ENCODE data around the gene KRTAP27-1. TPM values are rescaled to one million over a fixed set of nuclear protein-coding genes. Genes with fewer than 3 reads are reported as not detected.

KRTAP27-1 gene, protein sequence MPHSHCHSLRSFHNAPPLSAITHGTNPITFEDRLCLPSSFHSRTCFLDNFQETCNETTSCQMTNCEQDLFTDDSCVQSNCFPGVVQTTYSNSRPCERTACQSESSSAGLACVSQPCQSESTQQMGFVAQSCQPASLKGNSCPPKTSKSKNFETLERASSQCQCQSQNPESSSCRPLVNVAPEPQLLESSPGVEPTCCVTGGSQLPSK
- not detected for total RNA-seq

GRCh38 chr21:30337276-30337744 is at the start of gene KRTAP27-1:
Gene KRTAP27-1 (minus strand): TSS chr21:30337694. CDS start chr21:30337668, 26 bp downstream.
- Histone ChIP-seq H3K36me3 (no peaks in the 10 kb centered on the region), H3K27me3 (replicated peaks; ENCODE audit: insufficient read depth) (no peaks in the 10 kb centered on the region), H3K4me3 (no peak within 1 kb of the TSS), H3K9me3 (no peaks in the 10 kb centered on the region), H3K27ac (no peak within 1 kb of the TSS), H3K4me1 (replicated peaks) (no peaks in the 10 kb centered on the region)
- no peak for DNase-seq (ENCODE audit: low spot score)
- no peak for TF ChIP-seq POLR2AphosphoS5 (IDR thresholded peaks at IDR 0.05)
- no peak for TF ChIP-seq POLR2A (IDR thresholded peaks at IDR 0.05)
- TF ChIP-seq, protein P1, sequence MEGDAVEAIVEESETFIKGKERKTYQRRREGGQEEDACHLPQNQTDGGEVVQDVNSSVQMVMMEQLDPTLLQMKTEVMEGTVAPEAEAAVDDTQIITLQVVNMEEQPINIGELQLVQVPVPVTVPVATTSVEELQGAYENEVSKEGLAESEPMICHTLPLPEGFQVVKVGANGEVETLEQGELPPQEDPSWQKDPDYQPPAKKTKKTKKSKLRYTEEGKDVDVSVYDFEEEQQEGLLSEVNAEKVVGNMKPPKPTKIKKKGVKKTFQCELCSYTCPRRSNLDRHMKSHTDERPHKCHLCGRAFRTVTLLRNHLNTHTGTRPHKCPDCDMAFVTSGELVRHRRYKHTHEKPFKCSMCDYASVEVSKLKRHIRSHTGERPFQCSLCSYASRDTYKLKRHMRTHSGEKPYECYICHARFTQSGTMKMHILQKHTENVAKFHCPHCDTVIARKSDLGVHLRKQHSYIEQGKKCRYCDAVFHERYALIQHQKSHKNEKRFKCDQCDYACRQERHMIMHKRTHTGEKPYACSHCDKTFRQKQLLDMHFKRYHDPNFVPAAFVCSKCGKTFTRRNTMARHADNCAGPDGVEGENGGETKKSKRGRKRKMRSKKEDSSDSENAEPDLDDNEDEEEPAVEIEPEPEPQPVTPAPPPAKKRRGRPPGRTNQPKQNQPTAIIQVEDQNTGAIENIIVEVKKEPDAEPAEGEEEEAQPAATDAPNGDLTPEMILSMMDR (IDR thresholded peaks at IDR 0.05) = no peak
- intact Hi-C loops (cut with DNase I) = no loop called here
- WGBS = 85% methylated on average over 6 of the region's 6 CpGs

DNA sequence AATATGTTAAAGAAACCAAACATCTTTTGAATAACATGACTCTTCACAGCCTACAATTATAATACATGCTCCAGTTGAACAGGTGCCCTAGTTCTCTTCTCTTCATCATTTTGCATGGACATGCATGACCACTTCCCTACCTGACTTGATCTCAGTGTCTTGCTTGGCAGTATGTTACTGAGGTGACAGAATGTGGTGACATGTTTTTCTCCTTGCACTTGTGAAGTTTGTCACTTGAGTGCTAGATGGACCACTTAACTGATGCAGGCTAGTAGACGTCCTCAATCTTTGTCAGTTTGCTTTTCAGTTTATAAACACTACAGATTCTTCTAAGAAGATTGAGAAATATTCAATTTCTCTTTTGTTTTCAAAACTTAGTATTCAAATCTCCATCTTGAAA is 44.7 kb upstream of the KRTAP27-1 start:
- WGBS = 74% methylated on average over 1 of the region's 1 CpG
- H3K36me3 ChIP-seq = no peaks in the 10 kb centered on the region
- no peak overlapping the region for H3K27ac ChIP-seq
- H3K9me3 ChIP-seq = no peaks in the 10 kb centered on the region
- no peak for DNase-seq (ENCODE audit: low spot score)
- no peaks in the 10 kb centered on the region for H3K4me1 ChIP-seq (replicated peaks)
- TF ChIP-seq, protein P1 (IDR thresholded peaks at IDR 0.05) = no peak
- TF ChIP-seq POLR2AphosphoS5 (IDR thresholded peaks at IDR 0.05) = no peak
- TF ChIP-seq POLR2A (IDR thresholded peaks at IDR 0.05) = no peak
- H3K4me3 ChIP-seq = no peak overlapping the region
- H3K27me3 ChIP-seq (replicated peaks; ENCODE audit: insufficient read depth) = no peaks in the 10 kb centered on the region
- intact Hi-C loops (cut with DNase I) = no loop called here

GRCh38 chr21:30372139-30372770 is 34.8 kb upstream of the KRTAP27-1 start, which contains the start of gene KRTAP13-2:
Gene KRTAP13-2 (minus strand): TSS chr21:30372271. CDS start chr21:30372213, 58 bp downstream.
- H3K27ac ChIP-seq = no peak within 1 kb of the TSS
- no peak within 1 kb of the TSS for H3K4me3 ChIP-seq
- no peaks in the 10 kb centered on the region for H3K9me3 ChIP-seq
- no peaks in the 10 kb centered on the region for H3K27me3 ChIP-seq (replicated peaks; ENCODE audit: insufficient read depth)
- intact Hi-C loops (cut with DNase I) = no loop called here
- 76% methylated on average over 5 of the region's 5 CpGs for WGBS
- DNase-seq (ENCODE audit: low spot score) = no peak
- no peak for TF ChIP-seq POLR2AphosphoS5 (IDR thresholded peaks at IDR 0.05)
- no peak for TF ChIP-seq POLR2A (IDR thresholded peaks at IDR 0.05)
- TF ChIP-seq, protein P1 (IDR thresholded peaks at IDR 0.05) = no peak
- no peaks in the 10 kb centered on the region for H3K4me1 ChIP-seq (replicated peaks)
- H3K36me3 ChIP-seq = no peaks in the 10 kb centered on the region

- Histone ChIP-seq H3K4me1 (replicated peaks) (no peaks in the 10 kb centered on the region), H3K9me3 (no peaks in the 10 kb centered on the region), H3K4me3 (no peak overlapping the region), H3K27ac (no peak overlapping the region), H3K36me3 (no peaks in the 10 kb centered on the region), H3K27me3 (replicated peaks; ENCODE audit: insufficient read depth) (no peaks in the 10 kb centered on the region)
- no peak for DNase-seq (ENCODE audit: low spot score)
- 24% methylated on average over 3 of the region's 3 CpGs for WGBS
- intact Hi-C loops (cut with DNase I) = no loop called here
- TF ChIP-seq POLR2AphosphoS5 (IDR thresholded peaks at IDR 0.05) = no peak
- no peak for TF ChIP-seq POLR2A (IDR thresholded peaks at IDR 0.05)
- TF ChIP-seq, protein P1 (IDR thresholded peaks at IDR 0.05) = no peak
These were observed 18.4 kb upstream of the KRTAP27-1 start for GRCh38 chr21:30355906-30356305.
